AG08395 (cell line): ENCODE measurements around the gene TRABD2B.

Source experiments
- DNase-seq: peaks from one replicate; pipeline ENCODE4 v3.0.0; 2012; ENCODE audit warnings: mixed read lengths, low spot score

The TRABD2B gene

DNA sequence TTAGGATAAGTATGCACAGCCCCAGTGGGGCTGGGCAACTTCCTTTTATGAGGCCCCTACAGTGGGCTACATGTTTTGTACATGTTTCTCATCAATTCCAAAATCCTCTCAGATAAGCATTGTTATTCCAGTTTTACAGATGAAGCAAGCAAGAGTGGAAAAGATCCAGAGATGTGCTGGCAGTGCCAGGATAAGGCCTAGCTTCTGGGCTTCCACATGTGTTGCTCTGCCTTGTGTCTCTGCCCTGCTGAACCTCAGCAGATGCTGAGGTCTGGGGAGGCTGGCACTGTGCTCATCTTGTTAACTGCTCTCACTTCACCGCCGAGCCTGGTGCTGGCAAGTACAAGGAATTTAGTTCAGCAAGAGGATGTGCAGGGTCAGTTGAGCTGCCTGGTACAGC is 202.1 kb downstream of the TRABD2B start:
- no peak for DNase-seq

DNA sequence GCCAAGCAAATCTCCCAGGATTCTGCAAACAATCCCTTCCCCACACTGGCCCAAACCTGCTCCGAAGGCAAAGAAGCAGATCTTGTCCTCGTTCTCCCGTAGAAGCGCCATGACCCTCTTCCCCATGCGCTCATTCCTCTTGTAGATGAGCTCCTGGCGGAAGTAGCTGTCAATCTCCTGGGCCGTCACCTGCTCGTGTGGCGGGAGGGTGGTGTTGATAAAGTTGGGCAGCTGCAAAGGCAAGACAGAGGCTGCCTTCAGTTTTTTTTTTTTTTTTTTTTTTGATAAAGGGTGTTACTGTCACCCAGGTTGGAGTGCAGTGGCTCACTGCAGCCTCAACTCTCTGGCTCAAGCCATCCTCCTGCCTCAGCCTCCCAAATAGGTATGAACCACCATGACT is 202.7 kb downstream of the TRABD2B start:
- no peak for DNase-seq

DNA sequence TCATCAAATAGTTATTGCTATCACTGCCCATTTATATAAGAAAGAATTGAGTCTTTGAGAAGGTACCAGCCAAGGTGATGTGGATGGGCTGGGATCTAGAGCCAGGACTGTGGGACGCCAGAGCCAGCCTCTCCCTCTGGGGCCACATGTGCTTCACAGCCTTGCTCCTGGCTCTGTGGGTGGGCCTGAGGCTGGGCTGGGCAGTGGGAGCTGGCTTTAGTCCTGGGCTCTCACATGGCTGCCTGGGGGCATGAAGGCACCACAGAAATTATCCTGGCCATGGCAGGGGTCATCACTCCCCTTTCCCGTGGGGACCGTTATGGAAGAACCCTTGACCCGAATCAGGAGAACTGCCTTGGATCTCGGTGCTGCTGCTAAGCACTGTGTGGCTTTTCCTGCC is 203.1 kb downstream of the TRABD2B start:
- no peak for DNase-seq

DNA sequence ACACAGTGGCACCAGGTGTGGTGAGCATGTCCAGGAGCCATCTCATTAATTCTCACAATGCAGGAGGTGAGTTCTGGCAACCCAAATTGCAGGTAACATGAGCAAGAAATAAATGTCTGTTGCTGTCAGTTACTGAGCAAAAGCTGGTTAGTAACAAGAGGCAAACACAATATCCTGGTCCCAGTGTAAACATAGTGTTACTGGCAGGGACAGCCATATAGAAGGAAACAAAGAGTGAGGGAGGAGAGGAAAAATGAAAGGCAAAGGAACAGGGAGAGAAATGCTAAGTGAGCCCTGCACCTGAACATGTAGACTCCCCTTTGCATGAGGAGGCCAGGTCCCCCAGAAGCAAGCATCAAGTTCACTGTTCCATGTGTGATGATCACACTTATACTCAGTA is 203.6 kb downstream of the TRABD2B start:
- no peak for DNase-seq

DNA sequence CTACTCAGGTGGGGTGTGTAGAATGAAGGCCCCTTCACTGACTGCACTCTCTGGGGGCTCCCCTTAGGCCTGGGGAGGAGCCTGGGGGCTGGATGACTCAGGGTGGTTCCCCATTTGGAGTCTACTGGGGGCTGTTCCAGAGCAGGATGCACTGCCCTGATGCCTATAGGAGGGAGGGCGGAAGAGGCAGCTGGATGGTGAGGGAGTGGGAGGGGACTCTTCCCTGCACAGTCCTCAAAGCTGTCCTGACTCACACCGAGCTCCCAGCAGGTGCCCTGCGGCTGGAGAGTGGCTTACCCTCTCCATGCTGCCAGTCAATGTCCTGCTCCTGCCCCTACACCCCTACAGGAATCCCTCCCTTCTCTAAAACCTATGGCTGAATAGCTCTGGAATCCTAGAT is 204.4 kb downstream of the TRABD2B start:
- DNase-seq = no peak

DNA sequence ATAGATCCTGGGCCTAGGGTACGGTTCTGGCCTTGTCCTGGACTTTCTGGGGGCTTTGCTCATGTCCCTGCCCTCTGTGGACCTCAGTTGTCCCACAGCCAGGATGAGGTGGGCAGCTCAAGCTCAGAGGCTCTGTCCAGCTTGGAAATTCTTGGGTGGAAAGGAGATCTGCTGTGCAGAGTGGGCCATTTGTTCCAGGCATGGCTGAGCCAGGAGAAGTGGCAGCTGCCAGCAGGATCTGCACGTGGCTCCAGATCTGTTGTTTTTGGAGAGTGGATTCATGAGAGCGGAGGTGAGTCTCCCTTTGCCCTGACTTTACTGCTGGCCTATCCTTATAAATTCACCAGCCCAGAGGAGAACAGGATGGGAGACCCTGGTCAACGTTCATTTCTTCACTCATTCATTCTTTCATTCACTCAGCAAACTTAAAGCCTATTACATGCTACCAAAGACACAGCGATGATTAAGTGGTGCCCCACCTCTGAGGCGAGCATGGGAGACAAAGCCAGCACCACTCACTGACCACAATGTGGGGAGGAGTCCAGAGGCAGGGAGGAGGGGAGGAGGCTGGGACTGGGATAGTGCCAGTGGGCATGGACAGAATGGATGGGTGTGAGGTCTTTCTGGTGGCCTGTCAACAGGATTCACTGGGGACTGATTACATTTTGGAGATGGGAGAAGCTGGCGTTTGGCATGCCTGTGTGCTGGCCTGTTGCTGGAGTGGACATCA is 205.1 kb downstream of the TRABD2B start:
- DNase-seq = no peak

DNA sequence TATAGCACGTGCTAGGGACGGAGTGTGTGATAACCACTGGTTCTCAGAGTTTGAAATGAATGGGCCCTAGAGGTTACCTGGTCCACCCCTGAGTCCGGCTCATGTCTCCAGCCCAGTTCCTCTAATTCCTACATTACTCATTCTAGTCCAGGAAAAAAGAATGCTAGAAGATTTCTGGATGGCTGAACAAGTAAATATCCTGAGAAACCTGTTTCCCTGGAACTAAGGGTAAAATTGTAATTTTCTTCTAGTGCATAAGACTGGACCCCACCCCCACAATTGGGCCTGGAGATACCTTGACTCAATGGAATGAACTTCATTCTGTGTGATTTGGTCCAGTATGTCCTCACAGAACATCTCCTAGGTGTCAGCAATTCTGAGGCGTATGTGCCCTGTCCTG is 208.4 kb downstream of the TRABD2B start:
- no peak for DNase-seq

DNA sequence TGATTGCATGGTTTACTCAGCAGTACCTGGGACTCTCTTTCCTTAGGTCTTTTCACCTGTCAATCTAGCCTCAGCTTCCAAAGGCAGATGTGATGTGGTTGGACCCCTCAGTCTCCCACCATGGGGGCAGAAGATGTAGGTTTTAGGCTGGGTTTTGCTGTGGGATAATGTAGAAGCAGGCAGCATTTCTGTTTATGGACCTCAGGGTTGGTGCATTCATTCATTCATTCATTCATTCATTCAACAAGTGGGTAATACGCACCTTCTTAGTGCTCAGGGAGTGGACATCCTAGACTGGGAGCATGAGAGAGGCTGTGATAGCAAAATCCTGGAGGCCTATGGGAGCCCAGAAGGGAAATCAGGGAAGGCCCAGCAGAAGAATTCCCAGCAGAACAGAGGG is 209.6 kb downstream of the TRABD2B start:
- no peak for DNase-seq

DNA sequence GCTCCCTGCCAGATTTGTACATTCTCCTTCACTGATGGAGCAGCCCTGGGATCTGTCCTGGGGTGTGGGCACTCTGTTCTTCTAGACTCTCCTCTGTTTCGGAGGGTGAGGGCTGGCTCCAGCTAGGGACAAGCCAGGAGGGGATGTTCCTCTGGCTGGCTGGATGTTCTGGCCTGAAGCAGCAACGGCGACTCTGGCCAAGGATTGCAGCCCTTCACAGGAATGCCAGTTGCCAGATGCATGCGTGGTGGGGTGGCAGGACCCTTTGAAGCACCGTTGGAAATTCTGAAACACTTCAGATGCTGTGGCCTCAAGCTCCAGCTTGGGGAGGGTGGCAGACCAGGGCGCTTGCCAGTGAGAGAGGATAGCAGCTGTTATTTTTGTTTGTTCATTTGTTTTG is 210.9 kb downstream of the TRABD2B start:
- DNase-seq = no peak

DNA sequence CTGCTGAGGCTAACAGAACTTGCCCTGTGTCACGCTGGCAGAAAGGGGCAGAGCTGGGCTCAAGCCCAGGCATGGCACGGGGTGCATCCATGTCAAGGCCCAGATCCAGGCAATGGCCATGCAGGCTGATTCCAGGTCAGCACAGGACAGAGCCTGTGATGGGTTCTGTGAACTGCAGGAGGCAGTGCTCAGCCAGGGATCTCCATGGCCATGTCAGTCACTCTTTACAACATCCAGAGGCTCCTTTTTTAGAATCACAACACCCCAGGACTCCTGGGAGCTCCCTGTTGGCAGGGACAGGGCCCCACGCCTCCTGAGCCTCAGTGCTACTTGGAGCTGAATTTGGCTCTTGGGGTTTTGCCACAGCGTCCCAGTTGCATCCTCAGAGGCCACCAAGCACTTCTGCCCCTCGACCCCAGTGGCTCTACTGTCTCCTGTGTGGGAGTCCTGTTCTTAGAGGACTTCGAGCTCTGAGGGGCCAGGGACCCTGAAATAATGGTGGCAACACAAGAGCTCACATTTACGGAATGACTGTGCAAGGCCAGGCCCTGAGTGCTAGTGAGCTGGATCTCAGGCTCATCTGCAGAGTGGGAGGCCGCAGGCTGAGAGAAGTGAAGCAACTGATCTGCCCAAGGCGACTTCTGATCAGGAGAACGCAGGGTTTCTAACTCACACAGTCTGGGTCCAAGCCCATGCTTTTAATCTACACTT is 211.5 kb downstream of the TRABD2B start:
- no peak for DNase-seq

DNA sequence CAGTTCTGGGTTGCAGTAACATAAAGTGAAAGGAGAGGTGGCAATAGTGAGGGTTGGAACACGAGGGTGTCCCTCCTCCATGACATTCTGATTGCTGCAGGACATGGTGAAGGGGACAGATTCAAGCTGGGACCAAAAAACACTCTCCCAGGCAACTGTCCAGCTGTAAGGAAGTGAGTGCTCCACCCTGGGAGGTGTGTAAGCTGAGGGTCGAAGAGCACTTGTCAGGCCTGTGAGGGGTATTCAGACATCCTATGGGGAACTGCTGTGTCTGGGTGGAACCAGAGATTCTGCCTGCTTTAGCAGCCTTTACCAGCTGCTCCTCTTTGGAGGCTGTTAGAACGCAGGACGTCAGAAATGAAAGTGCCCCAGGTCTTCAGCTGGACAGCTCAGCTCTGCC is 212.1 kb downstream of the TRABD2B start:
- no peak for DNase-seq

DNA sequence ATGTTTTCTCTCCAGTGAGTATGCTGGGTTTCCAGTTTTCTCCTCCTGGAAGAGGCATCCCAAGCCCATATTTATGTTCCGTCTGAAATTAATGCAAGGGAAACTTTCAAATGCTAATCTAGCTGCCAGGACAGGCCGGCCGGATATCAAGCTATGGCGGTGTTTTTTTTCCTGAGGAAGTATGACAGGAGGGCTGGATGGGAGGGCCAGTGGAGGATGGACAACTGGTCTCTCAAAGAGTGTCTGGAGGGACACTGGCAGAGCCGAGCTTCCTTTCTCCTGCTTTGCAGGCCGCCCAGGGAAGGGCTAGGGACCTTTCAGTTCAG is 212.7 kb downstream of the TRABD2B start:
- no peak for DNase-seq

DNA sequence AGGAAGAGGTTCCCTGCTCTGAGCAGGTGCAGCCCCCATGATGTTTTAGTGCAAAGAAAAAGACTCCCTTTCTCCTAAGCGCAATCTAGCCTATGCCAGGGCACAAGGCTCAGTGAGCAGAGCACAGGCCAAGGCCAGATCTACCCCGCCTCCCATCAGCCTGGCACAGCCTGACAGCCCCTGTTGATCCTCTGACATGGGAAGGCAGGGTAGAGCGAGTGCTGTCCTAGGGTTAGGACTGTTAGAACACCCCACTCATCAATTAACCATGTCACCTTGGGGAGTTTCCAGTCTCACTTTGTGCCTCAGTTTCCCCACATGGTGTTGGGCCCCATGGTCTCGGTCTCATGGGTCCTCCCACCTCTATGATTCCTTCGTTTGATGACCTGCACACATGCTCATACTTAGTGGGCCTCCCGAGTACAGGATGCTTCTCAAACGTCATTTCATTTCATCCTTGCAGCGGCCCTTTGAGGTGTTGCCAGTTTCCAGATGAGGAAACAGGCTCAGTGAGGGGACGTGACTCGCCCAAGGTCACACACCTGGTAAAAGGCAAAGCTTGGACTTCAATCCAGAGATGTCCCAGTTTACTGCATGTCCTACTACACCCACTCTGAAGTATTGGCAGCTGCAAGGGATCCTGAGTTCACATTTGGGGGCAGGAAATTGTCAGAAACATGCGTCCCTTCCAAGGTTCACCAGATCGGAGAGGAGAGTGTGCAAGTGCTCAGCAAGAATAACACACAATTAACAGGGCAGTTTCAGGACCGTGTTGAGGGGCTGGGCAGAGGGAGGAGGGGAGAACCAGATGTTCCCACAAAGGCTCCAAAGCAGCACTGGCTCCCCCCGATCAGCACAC is 213.3 kb downstream of the TRABD2B start:
- no peak for DNase-seq

DNA sequence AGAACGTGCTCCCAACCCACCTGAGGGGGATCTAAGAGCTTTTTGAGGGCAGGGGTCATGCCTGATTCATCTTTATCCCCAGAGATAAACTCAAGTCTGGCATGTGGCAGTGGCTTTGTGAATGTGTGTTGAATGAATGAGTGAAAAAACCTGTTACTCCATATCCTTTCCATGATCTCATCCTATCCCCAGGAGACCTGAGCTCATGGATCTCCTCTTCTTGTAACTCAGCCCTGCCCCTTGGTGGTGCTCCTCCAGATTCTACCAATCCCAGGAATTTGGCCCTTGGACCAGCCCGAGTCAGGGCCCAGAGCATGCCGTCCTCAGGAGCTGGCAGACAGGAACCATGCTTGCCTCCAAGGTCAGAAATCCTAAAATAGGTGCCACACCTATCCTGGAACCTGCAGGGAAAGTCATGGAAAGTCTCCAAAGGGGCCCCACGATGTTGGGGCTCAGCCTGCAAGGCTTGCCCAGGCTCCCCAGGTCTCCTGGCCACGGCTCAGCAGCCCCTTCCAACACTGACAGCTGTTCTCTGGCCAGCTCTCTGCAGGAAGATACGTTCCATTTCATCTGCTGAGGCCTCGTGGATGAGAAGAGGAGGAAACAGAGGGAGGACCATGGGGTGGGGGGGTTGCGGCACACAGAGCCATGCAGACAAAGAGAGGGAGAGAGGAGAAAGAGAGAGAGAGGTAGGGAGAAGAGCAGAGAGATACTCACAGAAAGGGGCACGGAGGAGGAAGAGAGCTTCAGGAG is 214.6 kb downstream of the TRABD2B start:
- no peak for DNase-seq

DNA sequence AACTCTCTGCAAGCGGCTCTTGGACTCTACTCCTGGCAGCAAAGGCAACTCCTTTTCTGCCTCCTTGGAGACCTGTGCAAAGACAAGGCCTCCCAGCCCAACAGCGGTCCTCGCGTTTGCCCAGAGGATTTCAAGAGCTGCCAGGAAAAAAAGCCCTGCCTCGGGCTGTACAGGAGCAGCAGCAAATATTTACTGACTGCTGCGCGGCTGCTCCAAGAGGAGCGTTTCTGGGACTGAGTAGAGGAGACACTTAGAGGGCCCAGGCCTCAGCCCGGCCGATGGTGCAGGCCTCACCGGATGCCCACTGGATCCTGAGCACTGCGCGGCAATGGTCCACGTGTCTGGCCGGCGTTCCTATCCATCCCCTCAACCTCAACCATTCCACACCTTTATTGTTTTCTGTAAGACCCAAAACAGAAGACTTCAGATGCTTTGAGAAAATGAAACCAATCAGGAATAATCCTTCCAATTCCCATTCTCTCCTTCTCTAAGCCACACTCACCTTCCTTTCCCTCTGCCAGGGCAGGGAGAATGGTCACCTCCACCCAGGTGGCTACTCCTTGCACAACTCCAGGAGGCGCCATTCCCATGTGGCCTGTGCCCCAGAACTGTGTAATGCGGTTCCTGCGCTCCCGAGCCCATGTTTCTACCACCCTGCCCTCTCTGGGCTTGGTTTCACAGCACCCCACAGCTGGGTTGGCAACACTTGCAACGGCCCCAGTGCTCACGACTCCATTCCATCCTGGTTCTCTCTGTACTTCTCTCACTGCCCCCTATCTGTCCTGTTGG is 215.8 kb downstream of the TRABD2B start:
- no peak for DNase-seq

DNA sequence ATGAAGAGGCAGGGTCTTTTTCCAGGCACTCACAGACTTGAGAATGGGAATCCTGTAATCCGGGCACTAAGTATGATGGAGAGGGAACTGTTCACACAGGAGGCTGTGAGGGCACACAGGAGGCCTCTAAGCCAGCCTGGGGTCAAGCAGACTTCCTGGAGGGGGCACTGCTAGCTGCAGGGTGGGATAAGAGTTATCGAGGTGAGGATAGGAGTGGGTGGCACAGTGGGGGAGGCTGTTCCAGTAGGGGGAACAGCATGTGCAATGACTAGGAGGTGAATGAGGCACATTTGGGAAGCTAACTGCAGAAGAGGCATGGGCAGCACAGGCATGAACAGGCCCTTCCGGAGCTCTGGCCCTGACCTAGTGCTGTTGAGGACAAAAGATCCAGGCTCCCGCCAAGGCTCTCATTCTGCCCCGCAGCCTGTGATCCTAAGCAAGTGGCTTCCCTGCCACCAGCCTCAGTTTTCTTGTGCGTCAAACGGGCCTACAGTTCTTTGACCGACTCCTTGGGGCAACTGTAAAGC is 216.7 kb downstream of the TRABD2B start:
- no peak for DNase-seq

DNA sequence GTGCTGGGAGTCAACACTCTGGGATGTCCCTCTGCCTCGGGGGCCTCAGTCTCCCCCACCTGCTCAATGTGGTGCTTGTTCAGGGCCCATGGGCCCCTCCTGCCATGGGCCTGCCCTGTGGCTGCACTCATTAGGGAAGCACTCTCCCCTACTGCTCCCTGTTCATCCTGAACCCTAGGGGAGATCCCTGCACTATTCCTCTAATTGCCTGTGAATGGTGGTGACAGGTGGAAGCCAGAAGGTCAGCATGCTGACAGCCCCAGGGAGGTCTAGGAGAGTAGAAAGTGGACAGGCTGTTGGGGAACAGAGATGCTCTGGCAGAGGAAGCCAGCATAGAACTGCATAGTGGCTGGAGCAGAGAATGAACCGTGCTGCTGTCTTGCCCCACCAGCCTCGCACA is 217.6 kb downstream of the TRABD2B start:
- no peak for DNase-seq

DNA sequence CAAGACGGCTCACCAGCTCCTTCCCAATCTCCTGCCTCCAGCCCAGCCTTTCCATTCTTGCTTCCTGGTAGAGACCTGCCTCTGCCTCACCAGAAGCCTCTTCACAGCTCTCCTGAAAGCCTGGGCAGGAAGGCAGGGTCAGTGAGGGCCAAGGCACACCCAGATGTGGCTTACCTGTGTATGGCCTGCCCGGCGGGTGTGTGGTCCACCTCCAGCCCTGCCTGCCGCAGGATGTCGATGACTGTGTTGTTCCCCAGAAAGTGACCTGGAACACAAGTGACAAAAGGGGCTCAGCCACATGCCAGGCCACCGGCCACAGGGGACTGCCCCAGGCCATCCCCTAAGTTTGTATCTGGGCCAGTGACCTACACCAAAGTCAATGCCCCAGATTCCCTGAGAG is 218.9 kb downstream of the TRABD2B start:
- no peak for DNase-seq

DNA sequence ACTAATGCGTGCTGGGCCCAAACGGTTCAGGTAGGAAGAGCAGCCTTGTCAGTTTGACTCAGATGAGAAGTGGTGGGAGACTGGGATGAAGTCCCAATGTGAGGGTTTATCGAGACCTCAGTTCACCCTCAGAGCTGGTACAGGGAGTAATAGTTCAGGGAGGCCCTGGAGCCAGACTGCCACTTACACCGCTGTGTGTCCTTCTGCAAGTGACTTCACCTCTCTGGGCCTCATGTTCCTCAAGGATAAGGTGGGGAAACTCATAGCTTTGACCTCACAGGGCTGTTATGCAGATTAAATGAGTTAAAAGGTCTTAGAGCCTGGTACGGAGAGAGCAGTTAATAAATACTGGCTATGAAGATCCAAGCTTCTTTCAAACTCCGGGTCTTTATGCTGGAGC is 219.9 kb downstream of the TRABD2B start:
- DNase-seq = no peak

DNA sequence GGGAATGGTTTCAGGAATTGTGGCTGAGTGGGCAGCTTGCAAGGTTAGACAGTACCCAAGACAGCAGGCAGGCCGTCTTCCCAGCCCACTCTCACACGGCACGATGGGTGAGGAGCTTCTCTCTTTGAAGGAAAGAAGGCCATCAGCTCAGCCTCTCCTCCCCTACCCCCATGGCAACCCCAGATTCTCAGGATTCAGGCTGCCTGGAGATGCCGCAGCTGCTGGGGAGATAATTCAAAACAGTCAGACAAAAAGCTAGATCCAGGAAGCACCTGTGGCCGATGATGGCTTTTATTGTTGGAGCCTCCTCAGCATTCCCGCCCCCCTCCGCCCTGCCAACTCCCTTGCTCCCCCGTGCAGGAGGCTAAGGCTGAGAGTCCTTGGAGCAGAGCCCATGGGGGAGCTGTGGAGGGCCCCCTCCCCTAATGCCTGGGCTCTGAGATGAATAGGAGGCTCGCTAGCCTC is 220.5 kb downstream of the TRABD2B start:
- no peak for DNase-seq
